ENCODE data around the gene UVSSA. TPM values are rescaled to one million over a fixed set of nuclear protein-coding genes. Genes with fewer than 3 reads are reported as not detected.
A peak's percentile ranks its signal among the peaks of the same experiment; 100 is the strongest.

Gene UVSSA
- total and polyA plus RNA-seq, 9 of the 15 experiments (the other 6 are each of a cell fraction or from before 2014, with no cell fraction given) = 0.21 to 14.6 (median 3.3) TPM

- TF ChIP-seq TARDBP (IDR thresholded peaks at IDR 0.05) (0 out of 2 replicates have a peak, but pooled peaks have one; percentile 39), KAT2B (IDR thresholded peaks at IDR 0.05; ENCODE audit: low read depth, low read length) (no peak), NCOA6 (IDR thresholded peaks at IDR 0.05) (no peak), MTF1 (CRISPR knock-in tag; IDR thresholded peaks at IDR 0.05; ENCODE audit: borderline replicate concordance) (no peak), MAX (CRISPR knock-in tag; IDR thresholded peaks at IDR 0.05) (peak; percentile 81; the same call in 1 of the 2 replicates), GABPB1 (CRISPR knock-in tag; IDR thresholded peaks at IDR 0.05) (peak; percentile 94), ARID2 (IDR thresholded peaks at IDR 0.05) (no peak), ZC3H11A (IDR thresholded peaks at IDR 0.05; ENCODE audit: low read depth, low read length) (no peak), KLF6 (CRISPR knock-in tag; IDR thresholded peaks at IDR 0.05; ENCODE audit: borderline replicate concordance) (peak; percentile 66; the same call in 1 of the 2 replicates), PPARD (CRISPR knock-in tag; IDR thresholded peaks at IDR 0.05) (no peak), RREB1 (CRISPR knock-in tag; IDR thresholded peaks at IDR 0.05) (no peak), BHLHE40 (IDR thresholded peaks at IDR 0.05; ENCODE audit: low read length) (peak; percentile 100), NONO (IDR thresholded peaks at IDR 0.05; ENCODE audit: low read depth in 2 of 2, low read length in 1 of 2) (peak in 1 of 2 experiments; percentile 94; a peak in 3 of 4 replicates), CBFA2T2 (conservative IDR thresholded peaks at IDR 0.05) (peak; percentile 73), MYNN (IDR thresholded peaks at IDR 0.05) (no peak), MYNN (CRISPR knock-in tag; IDR thresholded peaks at IDR 0.05) (no peak), PML (IDR thresholded peaks at IDR 0.05; ENCODE audit: low read length) (no peak), HIVEP1 (CRISPR knock-in tag; IDR thresholded peaks at IDR 0.05) (no peak), GMEB1 (CRISPR knock-in tag; IDR thresholded peaks at IDR 0.05) (peak; percentile 93), CBFA2T3 (IDR thresholded peaks at IDR 0.05) (no peak), DDX20 (tag; IDR thresholded peaks at IDR 0.05; ENCODE audit: low read depth) (no peak), CBFB (CRISPR knock-in tag; IDR thresholded peaks at IDR 0.05) (no peak), HMBOX1 (IDR thresholded peaks at IDR 0.05) (no peak)
These were observed at the start of gene UVSSA (continued) for GRCh38 chr4:1346781-1347409.

All from K562 (cell line).